Anterior cingulate cortex (tissue), 58 donors: Measurements from ENCODE around the gene FBP1.
"Not testable (repeated sequence)": the region's sequence is repeated elsewhere in the genome, so short reads cannot be mapped to it uniquely, and the experiment has no call there.

Experiments
- DNase-seq, 58 donors: peaks; one replicate each; lab custom pipeline; 2025; lab: John Stamatoyannopoulos, UW

Gene FBP1

GRCh38 chr9:94586316-94586715 lies 53.0 kb downstream of the FBP1 start:
- no peak for DNase-seq

- no peak for DNase-seq
These were observed 54.8 kb downstream of the FBP1 start for GRCh38 chr9:94584555-94584954.

GRCh38 chr9:94581728-94582127 lies 57.6 kb downstream of the FBP1 start:
- DNase-seq, result no peak

- DNase-seq, result no peak
These were observed 61.7 kb downstream of the FBP1 start for GRCh38 chr9:94577571-94577970.

- DNase-seq, result no peak
These were observed 62.3 kb downstream of the FBP1 start for GRCh38 chr9:94577036-94577435.

- no peak for DNase-seq
These were observed 63.2 kb downstream of the FBP1 start for GRCh38 chr9:94576131-94576530.

GRCh38 chr9:94568972-94569712 lies 70.2 kb downstream of the FBP1 start:
- no peak for DNase-seq

- DNase-seq, result no peak
These were observed 70.9 kb downstream of the FBP1 start for GRCh38 chr9:94568250-94568889.

- no peak for DNase-seq
These were observed 72.0 kb downstream of the FBP1 start for GRCh38 chr9:94567271-94567670.

GRCh38 chr9:94566550-94566949 lies 72.8 kb downstream of the FBP1 start:
- no peak for DNase-seq

- not testable (repeated sequence) for DNase-seq
These were observed 75.0 kb downstream of the FBP1 start for GRCh38 chr9:94564279-94564678.

GRCh38 chr9:94563548-94563947 lies 75.8 kb downstream of the FBP1 start:
- no peak for DNase-seq

- no peak for DNase-seq
These were observed 79.1 kb downstream of the FBP1 start for GRCh38 chr9:94560237-94560636.

GRCh38 chr9:94557376-94557775 lies 81.9 kb downstream of the FBP1 start:
- no peak for DNase-seq

- peak in 1 of 58 donors; percentile 11 for DNase-seq
These were observed 84.6 kb downstream of the FBP1 start, which contains the start of gene PCAT7 for GRCh38 chr9:94554439-94555331. Gene PCAT7 (plus strand): TSS chr9:94555083.

- no peak for DNase-seq
These were observed 85.3 kb downstream of the FBP1 start for GRCh38 chr9:94554078-94554438.
